ENCODE data around the gene ZNF132.

Gene ZNF132

DNA sequence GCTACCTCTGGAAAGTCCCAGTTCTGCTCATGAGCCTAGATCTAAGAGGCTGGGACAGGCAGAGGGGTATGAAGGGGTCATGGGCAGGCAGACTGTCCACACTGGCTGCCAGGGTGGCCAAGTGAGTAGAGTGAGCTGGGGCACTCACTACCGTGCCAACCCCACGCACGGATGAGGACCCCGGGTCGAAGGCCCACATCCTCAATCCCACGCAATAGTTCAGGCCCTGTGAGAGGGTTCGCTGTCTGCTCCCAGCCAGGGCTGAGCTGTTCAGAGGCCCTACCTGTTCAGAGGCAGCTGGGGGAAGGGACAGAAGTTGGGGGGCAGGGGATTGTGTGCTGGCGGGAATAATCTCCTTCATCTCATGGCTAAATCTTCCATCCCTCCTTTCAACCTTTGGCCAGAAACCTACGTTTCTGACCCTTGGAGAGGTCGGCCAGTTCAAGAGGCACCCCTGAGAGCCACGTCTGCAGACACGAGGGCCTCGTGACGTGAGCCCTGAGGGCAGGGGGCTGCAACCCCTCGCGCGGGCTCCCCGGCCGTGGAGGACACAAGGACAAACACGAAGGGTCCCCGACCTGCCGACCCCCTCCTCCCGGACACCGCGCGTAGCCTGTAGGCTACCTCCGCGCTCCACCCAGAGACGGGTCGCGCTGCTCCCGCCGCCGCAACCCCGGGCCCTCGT lies 53.9 kb downstream of the ZNF132 start:
- no peak for DNase-seq

DNA sequence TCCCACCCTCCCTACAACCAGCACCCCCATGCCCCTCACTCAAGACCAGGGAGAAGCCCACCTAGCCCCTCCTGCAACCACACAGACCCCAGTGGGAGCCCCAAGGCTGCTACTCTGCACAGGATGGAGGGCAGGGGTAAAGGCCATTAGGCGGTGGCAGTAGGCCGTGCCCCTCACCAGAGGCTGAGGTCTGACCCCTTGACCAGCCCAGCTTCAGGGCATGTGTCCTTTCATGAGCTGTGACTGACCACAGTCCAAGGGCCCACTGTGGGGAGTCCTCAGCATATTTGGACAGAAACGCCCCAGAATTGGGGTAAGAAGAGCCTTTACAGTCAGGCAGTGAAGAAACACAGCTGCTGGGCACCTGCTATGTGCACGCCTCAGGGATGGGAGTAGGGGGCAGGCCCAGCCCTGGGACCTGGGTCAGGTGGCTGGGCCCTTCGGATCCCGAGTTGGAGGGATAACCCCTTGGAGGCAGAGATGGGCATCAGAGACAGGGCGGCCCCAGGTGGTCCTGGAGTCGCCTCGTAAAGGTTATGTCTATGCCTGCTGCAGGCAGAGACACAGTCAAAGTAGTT lies 54.6 kb downstream of the ZNF132 start:
- DNase-seq, result no peak

DNA sequence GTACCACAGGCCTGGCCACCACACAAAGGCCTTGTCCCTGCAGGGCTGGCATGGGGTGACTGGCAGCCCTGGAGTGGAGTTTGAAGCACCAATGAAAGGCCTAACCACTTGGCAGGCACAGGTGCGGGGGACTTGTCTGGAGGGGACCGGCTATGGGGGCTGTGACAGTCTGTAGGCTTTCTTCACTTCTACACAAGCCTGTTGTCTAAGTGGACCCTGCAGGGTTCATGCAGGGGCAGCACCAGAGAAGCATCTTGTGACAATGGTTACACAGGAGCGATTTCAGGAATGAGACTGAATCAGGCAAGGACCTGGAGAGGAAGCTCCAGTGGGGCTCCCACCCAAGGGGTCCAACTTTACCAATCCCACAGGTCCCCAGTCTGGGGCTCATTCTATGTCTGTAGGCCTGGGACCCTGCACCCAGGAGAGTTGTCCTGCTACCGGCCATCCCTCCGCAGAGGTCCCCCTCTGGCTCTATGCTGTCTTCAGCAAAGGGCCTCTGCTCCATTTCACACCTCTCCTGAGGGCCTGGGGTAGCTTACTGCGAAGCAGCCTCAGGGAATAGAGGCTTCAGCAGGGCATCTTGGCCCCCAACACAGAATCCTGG lies 56.9 kb downstream of the ZNF132 start:
- no peak for DNase-seq
